GM21619 (cell line): ENCODE measurements around the gene ADD2.
"Not testable (repeated sequence)": the region's sequence is repeated elsewhere in the genome, so short reads cannot be mapped to it uniquely, and the experiment has no call there.

Source experiments
- ATAC-seq: cut with Tn5 transposase; IDR thresholded peaks from one replicate; pipeline ENCODE4 v1.9.1; 2021; ENCODE audit not compliant: unreplicated experiment

ADD2 gene

GRCh38 chr2:70647873-70648481, 120.0 kb downstream of the ADD2 start:
- ATAC-seq, result peak; percentile 56

GRCh38 chr2:70646420-70646818, 121.6 kb downstream of the ADD2 start:
- ATAC-seq, result no peak

DNA sequence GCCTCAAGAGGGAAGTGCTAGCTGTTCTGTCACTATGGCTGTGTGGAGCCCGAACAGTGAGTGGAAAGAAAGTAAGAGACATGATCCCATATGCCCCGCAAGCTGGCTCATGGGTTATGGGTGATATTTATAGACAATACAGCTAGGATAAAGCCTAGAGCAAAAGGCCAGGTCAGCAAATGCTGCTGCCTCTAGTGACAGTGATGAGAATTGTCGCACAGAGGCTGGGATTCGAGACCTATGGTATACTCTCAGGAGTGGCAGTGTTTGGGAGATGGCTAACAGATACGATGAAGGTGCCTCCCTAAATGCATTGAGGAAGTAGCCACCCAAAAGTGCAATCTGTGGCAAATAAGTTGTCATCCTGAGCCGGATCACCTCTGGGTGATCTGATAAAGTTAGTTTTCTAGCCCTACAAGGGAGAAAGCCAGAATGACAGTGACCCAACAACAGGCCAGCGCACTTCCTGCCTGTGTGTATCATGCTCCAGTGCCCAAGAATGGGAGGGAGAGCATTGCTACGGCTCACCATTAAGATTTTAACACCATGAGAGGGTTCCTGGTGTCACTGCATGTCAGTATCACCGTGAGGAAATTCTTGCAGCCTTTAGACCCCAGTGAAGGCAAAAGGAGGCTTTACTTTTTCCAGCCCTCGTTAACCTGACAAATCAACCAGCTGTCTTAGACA, 122.1 kb downstream of the ADD2 start:
- ATAC-seq, result no peak

- no peak for ATAC-seq
Measured at GRCh38 chr2:70643715-70644114, 124.3 kb downstream of the ADD2 start.

DNA sequence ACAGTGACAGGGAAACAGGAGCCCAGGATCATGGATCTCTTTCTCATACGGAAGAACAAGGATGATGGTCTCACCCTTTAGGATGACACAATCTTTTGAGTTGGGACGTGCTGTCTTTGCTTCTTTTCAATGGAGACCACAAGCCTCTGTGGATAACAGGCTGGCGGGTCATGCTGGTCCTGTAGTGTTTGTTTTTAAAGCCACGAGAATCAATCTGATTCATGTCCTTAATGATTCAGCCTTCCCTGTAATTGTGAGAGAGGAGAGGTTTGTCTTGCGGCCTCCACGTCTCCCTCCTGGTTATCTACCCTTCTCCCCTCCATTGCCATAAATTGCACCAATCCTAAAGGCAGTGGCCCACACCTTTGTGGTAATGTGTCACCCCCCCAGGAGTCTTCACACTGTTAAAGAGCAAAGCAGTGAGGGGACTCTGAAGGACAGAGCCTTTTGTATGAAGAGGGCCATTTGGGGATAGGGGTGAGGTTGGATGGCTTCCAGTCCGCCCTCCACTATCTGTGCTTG, 126.7 kb downstream of the ADD2 start:
- ATAC-seq, result no peak

DNA sequence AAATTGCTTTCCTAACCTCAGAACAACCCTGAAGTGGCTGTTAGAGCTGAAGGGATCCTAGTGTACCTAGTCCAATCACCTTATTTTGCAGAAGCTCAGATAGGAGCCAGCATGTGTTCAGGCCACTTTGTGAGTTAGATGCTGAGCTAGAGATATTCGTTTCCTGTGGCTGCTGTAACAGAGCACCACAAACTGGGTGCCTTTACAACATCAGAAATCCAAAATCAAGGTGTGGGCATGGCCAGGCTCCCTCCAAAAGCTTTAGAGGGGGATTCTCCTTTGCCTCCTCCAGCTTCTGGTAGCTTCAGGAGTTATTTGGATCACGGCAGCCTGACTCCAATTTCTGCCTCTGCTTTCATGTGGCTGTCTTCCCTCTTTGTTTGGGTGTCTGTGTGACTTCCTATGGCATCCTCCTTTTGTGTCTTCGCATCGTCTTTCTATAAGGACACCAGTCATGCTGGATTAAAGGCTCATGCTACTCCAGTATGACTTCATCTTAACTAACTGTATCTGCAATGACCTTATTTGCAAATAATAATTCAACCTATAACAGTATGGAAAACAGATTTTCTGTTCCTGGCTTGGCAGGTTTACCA, 128.1 kb downstream of the ADD2 start:
- ATAC-seq, result no peak

- ATAC-seq, result no peak
Measured at GRCh38 chr2:70638561-70638960, 129.4 kb downstream of the ADD2 start.

DNA sequence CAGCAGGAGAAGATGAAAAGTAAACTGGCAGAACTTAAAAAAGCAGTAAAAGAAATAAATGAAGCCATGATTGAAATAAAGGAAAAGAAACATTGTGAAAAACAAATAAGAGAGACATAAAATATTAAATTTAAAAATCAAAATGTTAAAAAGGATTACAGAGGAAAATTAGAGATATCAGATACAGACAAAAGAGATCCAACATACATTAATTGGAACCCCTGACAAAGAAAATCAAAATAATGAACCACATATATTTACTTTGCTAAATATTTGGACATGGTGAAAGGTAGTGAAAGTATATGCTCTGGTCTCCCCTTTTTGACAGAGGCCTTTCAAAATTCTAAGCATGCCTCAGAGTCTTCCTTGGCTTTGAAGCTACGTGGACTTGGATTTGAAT, 134.5 kb downstream of the ADD2 start:
- no peak for ATAC-seq

DNA sequence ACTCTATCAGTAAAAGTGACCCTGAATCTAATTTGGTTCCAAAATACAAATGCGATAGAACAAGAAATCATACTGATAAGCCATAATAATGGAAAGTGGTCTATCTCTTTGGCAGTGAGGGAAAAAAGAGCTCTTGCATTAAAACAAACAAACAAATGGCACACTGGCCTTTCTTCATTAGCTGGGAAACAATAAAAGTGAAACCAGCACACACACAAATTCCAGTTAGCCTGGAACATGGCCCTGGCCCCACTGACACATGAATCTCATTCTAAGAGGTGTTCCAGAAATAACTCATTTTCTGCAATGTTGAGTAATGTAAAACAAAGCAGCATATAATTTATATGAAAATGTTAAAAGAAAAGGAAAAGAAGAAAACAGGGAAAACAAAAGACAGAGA, 135.0 kb downstream of the ADD2 start:
- ATAC-seq, result no peak

DNA sequence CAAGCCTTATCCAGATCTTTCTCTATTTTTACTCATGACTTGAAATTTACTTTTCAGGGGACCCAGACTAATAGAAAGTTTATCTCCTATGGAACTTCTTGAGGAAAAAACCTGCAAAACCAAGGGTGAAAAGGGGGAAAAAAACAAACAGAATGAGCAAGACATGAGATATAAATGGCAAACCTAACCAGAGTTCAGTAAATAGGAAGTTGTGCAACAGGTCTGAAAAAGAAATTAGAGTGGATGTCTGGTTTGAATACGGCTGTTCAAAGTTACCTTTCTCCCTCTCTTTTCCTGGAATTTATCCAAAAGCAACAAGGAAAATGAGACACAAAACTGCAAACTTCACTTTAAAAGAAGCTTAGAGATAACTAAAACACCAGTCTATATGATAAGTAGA, 135.6 kb downstream of the ADD2 start:
- ATAC-seq, result no peak

- ATAC-seq, result no peak
Measured at GRCh38 chr2:70630761-70631160, 137.2 kb downstream of the ADD2 start.

DNA sequence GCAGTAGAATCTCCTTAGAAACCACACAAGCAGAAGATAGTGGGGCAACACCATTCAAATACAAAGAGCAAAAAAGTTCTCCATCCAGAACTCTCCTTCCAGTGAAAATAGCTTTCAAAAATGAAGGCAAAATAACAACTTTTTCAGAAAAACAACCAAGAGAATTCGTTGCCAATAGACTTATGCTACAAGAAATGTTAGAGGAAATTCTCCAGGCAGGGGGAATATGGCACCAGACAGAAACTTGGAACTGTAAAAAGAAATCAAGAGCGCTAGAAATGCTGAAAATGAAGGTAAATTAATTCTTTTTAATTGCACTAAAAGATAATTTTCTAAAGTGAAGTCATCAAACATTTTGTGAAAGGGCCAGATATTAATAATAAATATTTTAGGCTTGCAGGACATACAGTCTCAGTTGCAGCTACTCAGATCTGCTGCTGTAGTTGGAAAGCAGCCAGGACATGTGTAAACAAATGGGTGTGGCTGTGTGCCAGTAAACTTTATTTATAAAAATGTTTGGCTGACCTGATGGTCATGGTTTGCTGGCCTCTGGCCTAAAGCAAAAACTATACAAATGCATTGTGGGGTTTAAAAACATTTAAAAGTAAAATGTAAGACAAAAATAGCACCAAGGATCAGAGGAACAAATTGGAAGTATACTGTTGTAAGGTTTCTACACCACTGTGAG, 140.6 kb downstream of the ADD2 start:
- ATAC-seq, result no peak

GRCh38 chr2:70626254-70626990, 141.6 kb downstream of the ADD2 start:
- no peak for ATAC-seq

DNA sequence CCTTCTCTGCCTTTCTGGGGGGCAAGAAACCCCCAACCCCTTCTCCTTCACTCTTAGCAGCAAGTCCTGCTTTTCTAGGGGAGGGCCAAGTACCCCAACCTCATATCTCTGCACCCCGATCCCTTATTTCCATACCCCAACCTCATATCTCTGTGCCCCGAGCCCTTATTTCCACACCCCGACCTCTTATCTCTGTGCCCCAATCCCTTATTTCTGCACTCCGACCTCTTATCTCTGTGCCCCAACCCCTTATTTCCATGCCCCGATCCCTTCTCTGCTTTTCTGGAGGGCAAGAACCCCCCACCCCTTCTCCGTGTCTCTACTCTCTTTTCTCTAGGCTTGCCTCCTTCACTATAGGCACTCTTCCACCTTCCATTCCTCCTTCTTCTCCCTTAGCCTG, 146.5 kb downstream of the ADD2 start:
- not testable (repeated sequence) for ATAC-seq

- no peak for ATAC-seq
Measured at GRCh38 chr2:70620020-70620419, 148.0 kb downstream of the ADD2 start.

GRCh38 chr2:70619167-70619566, 148.8 kb downstream of the ADD2 start:
- ATAC-seq, result no peak

GRCh38 chr2:70616168-70616694, 151.8 kb downstream of the ADD2 start:
- ATAC-seq, result no peak

- ATAC-seq, result no peak
Measured at GRCh38 chr2:70615222-70615621, 152.8 kb downstream of the ADD2 start.

DNA sequence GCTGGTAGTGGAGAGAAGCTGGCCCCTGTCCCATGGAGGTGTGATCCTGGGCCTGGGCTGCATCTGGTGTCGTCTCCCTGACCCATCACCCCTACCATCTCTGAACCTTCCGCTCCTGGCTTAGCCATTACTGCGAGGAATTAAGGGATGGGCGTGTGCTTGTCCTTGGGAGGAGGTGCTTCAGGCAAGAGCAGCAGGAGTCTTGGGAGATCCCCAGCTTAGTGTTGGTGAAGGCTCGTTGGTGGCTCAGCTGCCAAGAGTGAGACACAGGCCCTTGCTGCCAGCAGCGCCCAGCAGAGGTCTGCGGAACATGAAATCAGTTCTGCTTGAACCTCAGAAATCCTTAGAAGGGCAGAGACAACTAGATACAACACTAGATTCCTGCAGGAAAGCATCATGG, 154.5 kb downstream of the ADD2 start:
- no peak for ATAC-seq

GRCh38 chr2:70612574-70612973, 155.4 kb downstream of the ADD2 start:
- ATAC-seq, result no peak

DNA sequence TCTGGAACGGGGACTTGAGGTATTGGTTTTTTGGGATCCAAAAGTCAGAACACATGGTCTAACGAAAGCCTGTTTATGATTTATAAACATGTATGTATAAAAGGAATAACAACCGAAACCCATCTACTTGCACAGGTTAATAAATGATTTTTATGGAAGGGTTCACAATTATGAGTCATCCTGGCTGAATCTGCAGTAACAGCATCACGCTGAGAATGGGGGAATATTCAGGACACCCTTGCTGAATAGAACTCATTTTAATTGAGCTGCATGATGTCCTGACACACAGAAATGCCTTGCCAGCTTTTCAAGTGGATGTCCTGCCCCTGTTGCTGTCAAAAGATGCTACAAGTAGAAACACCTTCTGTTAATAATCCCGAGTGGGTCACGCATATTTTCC, 159.6 kb downstream of the ADD2 start:
- ATAC-seq, result no peak
